SK-N-SH treated with all-trans-retinoic acid at 6 μM for 48 hours (cell line): ENCODE results near the gene RPS6KA2.

Source experiments
- ARNTL ChIP-seq: fragments of 450-650 bp; formaldehyde crosslinking; IDR thresholded peaks from 2 replicates; pipeline ENCODE4 v1.5.0; 2020; ENCODE audit warnings: low read depth, mild to moderate bottlenecking, moderate library complexity, borderline replicate concordance
- CSDC2 ChIP-seq: fragments of 250-450 bp; sonication (Bioruptor Pico); IDR thresholded peaks from 2 replicates; pipeline ENCODE4 v1.5.0; 2020; ENCODE audit warnings: mild to moderate bottlenecking, moderate library complexity
- SNAI2 ChIP-seq: fragments of 250-450 bp; sonication (Bioruptor Pico); IDR thresholded peaks from 2 replicates; pipeline ENCODE4 v1.5.0; 2020; ENCODE audit warnings: mild to moderate bottlenecking, moderate library complexity
- ZC3H10 ChIP-seq: fragments of 250-450 bp; sonication (Bioruptor Pico); IDR thresholded peaks from 2 replicates; pipeline ENCODE4 v1.5.1; 2021; ENCODE audit warnings: mild to moderate bottlenecking, moderate library complexity
- ZFP3 ChIP-seq: fragments of 250-450 bp; sonication (Bioruptor Pico); IDR thresholded peaks from 2 replicates; pipeline ENCODE4 v1.5.0; 2020; ENCODE audit warnings: mild to moderate bottlenecking, moderate library complexity
- ZNF70 ChIP-seq: fragments of 450-650 bp; formaldehyde crosslinking; IDR thresholded peaks from 2 replicates; pipeline ENCODE4 v1.5.0; 2020; ENCODE audit warnings: mild to moderate bottlenecking, moderate library complexity
- TF ChIP-seq, protein P1 (sequence below): fragments of 250-450 bp; sonication (Bioruptor Pico); IDR thresholded peaks from 2 replicates; pipeline ENCODE4 v1.8.0; 2020; ENCODE audit warnings: mild to moderate bottlenecking, moderate library complexity, borderline replicate concordance
- TF ChIP-seq, protein P2 (sequence below): fragments of 250-450 bp; sonication (Bioruptor Pico); IDR thresholded peaks from 2 replicates; pipeline ENCODE4 v1.5.1; 2021; ENCODE audit warnings: mild to moderate bottlenecking, moderate library complexity

DNA sequence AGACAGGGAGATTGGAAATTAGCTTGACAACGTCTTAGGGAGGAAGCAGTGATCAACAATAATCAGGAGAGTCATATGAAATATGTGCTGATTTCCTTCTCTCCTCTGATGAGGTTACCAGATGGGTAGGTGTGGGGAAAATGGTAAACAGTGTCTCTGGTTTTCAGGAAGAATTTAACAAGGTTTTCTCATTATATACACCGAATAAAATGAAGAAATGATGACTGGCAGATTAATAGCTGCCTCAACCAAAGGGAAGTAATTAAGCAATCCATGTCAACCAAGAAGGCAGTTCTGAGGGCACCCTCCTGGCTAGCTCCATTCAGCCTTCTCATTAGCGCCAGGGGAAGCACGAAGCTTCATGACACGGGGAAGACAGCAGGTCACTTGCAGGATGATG is 27.8 kb downstream of the RPS6KA2 start:
- TF ChIP-seq ZFP3 (CRISPR knock-in tag) (no peak), CSDC2 (no peak), SNAI2 (CRISPR knock-in tag) (no peak), ZC3H10 (CRISPR knock-in tag) (no peak), ARNTL (CRISPR knock-in tag) (no peak), ZNF70 (CRISPR knock-in tag) (no peak)
- TF ChIP-seq, protein P1, sequence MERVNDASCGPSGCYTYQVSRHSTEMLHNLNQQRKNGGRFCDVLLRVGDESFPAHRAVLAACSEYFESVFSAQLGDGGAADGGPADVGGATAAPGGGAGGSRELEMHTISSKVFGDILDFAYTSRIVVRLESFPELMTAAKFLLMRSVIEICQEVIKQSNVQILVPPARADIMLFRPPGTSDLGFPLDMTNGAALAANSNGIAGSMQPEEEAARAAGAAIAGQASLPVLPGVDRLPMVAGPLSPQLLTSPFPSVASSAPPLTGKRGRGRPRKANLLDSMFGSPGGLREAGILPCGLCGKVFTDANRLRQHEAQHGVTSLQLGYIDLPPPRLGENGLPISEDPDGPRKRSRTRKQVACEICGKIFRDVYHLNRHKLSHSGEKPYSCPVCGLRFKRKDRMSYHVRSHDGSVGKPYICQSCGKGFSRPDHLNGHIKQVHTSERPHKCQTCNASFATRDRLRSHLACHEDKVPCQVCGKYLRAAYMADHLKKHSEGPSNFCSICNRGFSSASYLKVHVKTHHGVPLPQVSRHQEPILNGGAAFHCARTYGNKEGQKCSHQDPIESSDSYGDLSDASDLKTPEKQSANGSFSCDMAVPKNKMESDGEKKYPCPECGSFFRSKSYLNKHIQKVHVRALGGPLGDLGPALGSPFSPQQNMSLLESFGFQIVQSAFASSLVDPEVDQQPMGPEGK (CRISPR knock-in tag) = no peak
- TF ChIP-seq, protein P2, sequence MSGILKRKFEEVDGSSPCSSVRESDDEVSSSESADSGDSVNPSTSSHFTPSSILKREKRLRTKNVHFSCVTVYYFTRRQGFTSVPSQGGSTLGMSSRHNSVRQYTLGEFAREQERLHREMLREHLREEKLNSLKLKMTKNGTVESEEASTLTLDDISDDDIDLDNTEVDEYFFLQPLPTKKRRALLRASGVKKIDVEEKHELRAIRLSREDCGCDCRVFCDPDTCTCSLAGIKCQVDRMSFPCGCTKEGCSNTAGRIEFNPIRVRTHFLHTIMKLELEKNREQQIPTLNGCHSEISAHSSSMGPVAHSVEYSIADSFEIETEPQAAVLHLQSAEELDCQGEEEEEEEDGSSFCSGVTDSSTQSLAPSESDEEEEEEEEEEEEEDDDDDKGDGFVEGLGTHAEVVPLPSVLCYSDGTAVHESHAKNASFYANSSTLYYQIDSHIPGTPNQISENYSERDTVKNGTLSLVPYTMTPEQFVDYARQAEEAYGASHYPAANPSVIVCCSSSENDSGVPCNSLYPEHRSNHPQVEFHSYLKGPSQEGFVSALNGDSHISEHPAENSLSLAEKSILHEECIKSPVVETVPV (CRISPR knock-in tag) = no peak
